BJ (cell line): ENCODE measurements around the gene GAK. TPM values are rescaled to one million over a fixed set of nuclear protein-coding genes. Genes with fewer than 3 reads are reported as not detected.
"Not testable (repeated sequence)": the region's sequence is repeated elsewhere in the genome, so short reads cannot be mapped to it uniquely, and the experiment has no call there.

Experiments
- CTCF ChIA-PET: fragments of 350-600 bp; formaldehyde crosslinking; extraction: SDS; loops from one replicate; lab custom pipeline; 2021; ENCODE audit warnings: antibody characterized with exemption, inconsistent platforms; lab: Yijun Ruan, JAX
- POLR2A ChIA-PET: fragments of 300-600 bp; sonication (Branson Sonifier 250); formaldehyde crosslinking; extraction: SDS; loops from one replicate; lab custom pipeline; 2021; ENCODE audit warnings: antibody characterized with exemption; lab: Charles Lee
- DNase-seq: peaks from one replicate; pipeline ENCODE4 v3.0.0-alpha.2; 2011; ENCODE audit warnings: low read depth
- H3K27me3 ChIP-seq: 2 replicates; pipeline ENCODE4 v1.6.0; 2011; ENCODE audit warnings: low read length; ENCODE audit not compliant: control insufficient read depth, insufficient read depth
- H3K36me3 ChIP-seq: 2 replicates; pipeline ENCODE4 v1.5.1; 2011; ENCODE audit warnings: low read length; ENCODE audit not compliant: control insufficient read depth, insufficient read depth
- H3K4me3 ChIP-seq: 2 replicates; pipeline ENCODE4 v1.5.1; 2011; ENCODE audit warnings: low read depth, mild to moderate bottlenecking, control low read depth, low read length
- CTCF ChIP-seq: IDR thresholded peaks from 2 replicates; pipeline ENCODE4 v1.5.1; 2011; ENCODE audit warnings: low read depth, mild to moderate bottlenecking, control low read depth, inconsistent platforms, low read length, moderate library complexity; ENCODE audit not compliant: insufficient read depth
- polyA plus RNA-seq: library from polyadenylated mRNA; depleted of rRNA; stranded (reverse); fragments of >200 nt; gene quantifications from 2 replicates; pipeline ENCODE4 v1.2.3, GENCODE V29; 2011

Gene GAK
- polyA plus RNA-seq, 1 experiment: 26.3 TPM

- CTCF ChIA-PET: interaction anchor here (1.3 to 1.8 kb wide), 4 partner anchors 9 to 188 kb away, joined by 3 to 5 read pairs (median 4); partner anchors contain the start of gene IDUA
- H3K36me3 ChIP-seq: 0 out of 2 replicates have a peak, but pooled peaks cover 3% of the 10 kb centered on the region
- POLR2A ChIA-PET: no interaction called here
- no peak for DNase-seq
- no peak overlapping the region for H3K4me3 ChIP-seq
- TF ChIP-seq CTCF: no peak
- no peaks in the 10 kb centered on the region for H3K27me3 ChIP-seq
Measured at GRCh38 chr4:930028-930551, 2.0 kb downstream of the GAK start.

GRCh38 chr4:929096-929765 is 2.9 kb downstream of the GAK start:
- ChIA-PET CTCF (interaction anchor here (1.4 to 1.8 kb wide), 2 partner anchors 16 to 58 kb away, joined by 4 to 5 read pairs; partner anchors contain the start of gene IDUA), POLR2A (interaction anchor here (0.6 kb wide), 1 partner anchor 361 kb away, joined by 8 read pairs; no protein-coding TSS in a partner anchor)
- DNase-seq: no peak
- Histone ChIP-seq H3K36me3 (0 out of 2 replicates have a peak, but pooled peaks cover 3% of the 10 kb centered on the region), H3K4me3 (no peak overlapping the region), H3K27me3 (no peaks in the 10 kb centered on the region)
- TF ChIP-seq CTCF: no peak

GRCh38 chr4:927566-927965 is 4.5 kb downstream of the GAK start:
- H3K36me3 ChIP-seq, H3K27me3 ChIP-seq, DNase-seq, POLR2A ChIA-PET, CTCF ChIA-PET, H3K4me3 ChIP-seq: not testable (repeated sequence)

GRCh38 chr4:926538-926937 is 5.6 kb downstream of the GAK start:
- CTCF ChIA-PET: no interaction called here
- TF ChIP-seq CTCF: peak; percentile 44
- Histone ChIP-seq H3K4me3 (no peak overlapping the region), H3K36me3 (0 out of 2 replicates have a peak, but pooled peaks cover 3% of the 10 kb centered on the region), H3K27me3 (no peaks in the 10 kb centered on the region)
- no peak for DNase-seq
- POLR2A ChIA-PET: no interaction called here

GRCh38 chr4:925771-926500 is 6.2 kb downstream of the GAK start:
- POLR2A ChIA-PET: no interaction called here
- no peak for TF ChIP-seq CTCF
- Histone ChIP-seq H3K27me3 (no peaks in the 10 kb centered on the region), H3K4me3 (no peak overlapping the region), H3K36me3 (0 out of 2 replicates have a peak, but pooled peaks cover 3% of the 10 kb centered on the region)
- CTCF ChIA-PET: no interaction called here
- DNase-seq: no peak
